ENCODE data around the gene CFDP1.
A peak's percentile ranks its signal among the peaks of the same experiment; 100 is the strongest.

The CFDP1 gene

DNA sequence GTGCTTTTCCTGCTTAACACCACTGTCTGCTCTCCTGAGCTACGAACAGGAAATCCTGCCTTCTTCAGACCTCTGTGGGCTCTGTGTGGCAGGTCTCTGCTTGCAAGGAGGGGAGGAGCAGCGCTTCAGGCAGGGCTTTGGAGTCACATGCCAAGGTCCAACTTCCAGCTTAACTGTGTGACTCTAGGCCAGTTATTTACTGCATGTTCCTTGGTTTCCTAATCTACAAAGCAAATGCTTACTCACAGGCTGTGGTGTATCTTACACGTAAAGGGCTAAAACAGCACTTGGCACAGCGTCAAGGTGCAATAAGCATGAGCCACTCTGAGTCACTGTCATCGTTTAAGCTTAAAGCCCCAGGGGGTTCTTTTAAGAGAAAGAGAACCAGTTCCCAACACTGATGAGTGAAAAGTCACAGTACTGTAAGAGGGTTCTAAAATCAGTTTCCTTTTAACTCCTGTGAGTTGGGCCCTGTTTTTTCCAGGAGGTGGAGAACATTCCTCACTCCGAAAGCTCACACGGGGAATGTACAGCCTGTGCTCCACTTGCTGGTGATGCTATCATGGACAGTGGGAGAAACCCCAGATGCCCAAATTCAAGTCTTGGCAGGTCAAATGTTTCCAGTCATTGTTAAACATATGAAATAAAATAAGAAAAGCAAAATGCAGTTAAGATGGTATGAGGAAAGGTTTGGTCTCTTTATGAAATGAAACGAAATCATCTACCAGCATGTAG lies 127.8 kb downstream of the CFDP1 start:
- Histone ChIP-seq H3K4me1 (ENCODE audit: control insufficient read depth, low read depth, low read length) (no peaks in the 10 kb centered on the region), H3K27ac (ENCODE audit: low read depth, low read length) (peak overlapping the region; percentile 7), H2BK15ac (replicated peaks; ENCODE audit: low read depth) (no peak overlapping the region), H3K79me1 (ENCODE audit: low read length) (no peaks in the 10 kb centered on the region), H4K5ac (ENCODE audit: low read length) (no peak overlapping the region), H4K8ac (ENCODE audit: low read depth, low read length) (no peak overlapping the region), H3K9ac (ENCODE audit: low read length) (no peak overlapping the region), H2AK5ac (ENCODE audit: low read length) (no peak overlapping the region), H3K18ac (ENCODE audit: low read length) (no peak overlapping the region), H3K27me3 (ENCODE audit: insufficient read depth, low read length, poor library complexity) (no peaks in the 10 kb centered on the region), H3K56ac (ENCODE audit: low read length) (peak overlapping the region; percentile 5), H2BK5ac (ENCODE audit: low read length) (no peak overlapping the region), H3K36me3 (ENCODE audit: control insufficient read depth, insufficient read depth, low read length) (peaks cover 2% of the 10 kb centered on the region), H3K23ac (ENCODE audit: low read length) (no peak overlapping the region), H3K4ac (ENCODE audit: low read depth, low read length) (no peak overlapping the region), H2BK120ac (ENCODE audit: low read depth, low read length) (no peak overlapping the region), H3K4me2 (ENCODE audit: low read length) (no peak overlapping the region), H3K4me3 (ENCODE audit: low read length) (no peak overlapping the region), H3K79me2 (ENCODE audit: control insufficient read depth, insufficient read depth, low read length) (no peaks in the 10 kb centered on the region)
- no CpG with 5 or more reads among the region's 8 CpGs for WGBS (ENCODE audit: extremely low coverage, insufficient coverage, low lambda C conversion rate)
- DNase-seq: peak; percentile 73

- no peak overlapping the region for H2AK5ac ChIP-seq (ENCODE audit: low read length)
- no peak overlapping the region for H3K9ac ChIP-seq (ENCODE audit: low read length)
- H2BK5ac ChIP-seq (ENCODE audit: low read length): no peak overlapping the region
- no peaks in the 10 kb centered on the region for H3K79me1 ChIP-seq (ENCODE audit: low read length)
- no peaks in the 10 kb centered on the region for H3K27me3 ChIP-seq (ENCODE audit: insufficient read depth, low read length, poor library complexity)
- H2BK120ac ChIP-seq (ENCODE audit: low read depth, low read length): no peak overlapping the region
- DNase-seq: peak; percentile 42
- H3K4me2 ChIP-seq (ENCODE audit: low read length): no peak overlapping the region
- H3K36me3 ChIP-seq (ENCODE audit: control insufficient read depth, insufficient read depth, low read length): peaks cover 2% of the 10 kb centered on the region
- H3K4me1 ChIP-seq (ENCODE audit: control insufficient read depth, low read depth, low read length): no peaks in the 10 kb centered on the region
- no peak overlapping the region for H3K4me3 ChIP-seq (ENCODE audit: low read length)
- H3K79me2 ChIP-seq (ENCODE audit: control insufficient read depth, insufficient read depth, low read length): no peaks in the 10 kb centered on the region
- H3K56ac ChIP-seq (ENCODE audit: low read length): peak overlapping the region; percentile 5
- H3K27ac ChIP-seq (ENCODE audit: low read depth, low read length): peak overlapping the region; percentile 7
- H3K18ac ChIP-seq (ENCODE audit: low read length): no peak overlapping the region
- H4K8ac ChIP-seq (ENCODE audit: low read depth, low read length): no peak overlapping the region
- no CpG with 5 or more reads among the region's 4 CpGs for WGBS (ENCODE audit: extremely low coverage, insufficient coverage, low lambda C conversion rate)
- no peak overlapping the region for H2BK15ac ChIP-seq (replicated peaks; ENCODE audit: low read depth)
- H4K5ac ChIP-seq (ENCODE audit: low read length): no peak overlapping the region
- no peak overlapping the region for H3K4ac ChIP-seq (ENCODE audit: low read depth, low read length)
- H3K23ac ChIP-seq (ENCODE audit: low read length): peak overlapping the region; percentile 57
Measured at GRCh38 chr16:75304521-75305363, 128.6 kb downstream of the CFDP1 start.

- H3K4ac ChIP-seq (ENCODE audit: low read depth, low read length): no peak overlapping the region
- no peak overlapping the region for H2AK5ac ChIP-seq (ENCODE audit: low read length)
- no peaks in the 10 kb centered on the region for H3K79me1 ChIP-seq (ENCODE audit: low read length)
- H3K4me2 ChIP-seq (ENCODE audit: low read length): no peak overlapping the region
- H3K4me1 ChIP-seq (ENCODE audit: control insufficient read depth, low read depth, low read length): no peaks in the 10 kb centered on the region
- no peak overlapping the region for H3K23ac ChIP-seq (ENCODE audit: low read length)
- H3K56ac ChIP-seq (ENCODE audit: low read length): no peak overlapping the region
- peaks cover 2% of the 10 kb centered on the region for H3K36me3 ChIP-seq (ENCODE audit: control insufficient read depth, insufficient read depth, low read length)
- H3K27ac ChIP-seq (ENCODE audit: low read depth, low read length): no peak overlapping the region
- no peak overlapping the region for H2BK5ac ChIP-seq (ENCODE audit: low read length)
- no peak overlapping the region for H3K4me3 ChIP-seq (ENCODE audit: low read length)
- no peak overlapping the region for H2BK120ac ChIP-seq (ENCODE audit: low read depth, low read length)
- WGBS (ENCODE audit: extremely low coverage, insufficient coverage, low lambda C conversion rate): no CpG with 5 or more reads among the region's 1 CpG
- H3K79me2 ChIP-seq (ENCODE audit: control insufficient read depth, insufficient read depth, low read length): no peaks in the 10 kb centered on the region
- H2BK15ac ChIP-seq (replicated peaks; ENCODE audit: low read depth): no peak overlapping the region
- no peak overlapping the region for H4K8ac ChIP-seq (ENCODE audit: low read depth, low read length)
- no peak overlapping the region for H4K5ac ChIP-seq (ENCODE audit: low read length)
- no peak overlapping the region for H3K9ac ChIP-seq (ENCODE audit: low read length)
- no peak overlapping the region for H3K18ac ChIP-seq (ENCODE audit: low read length)
- no peak for DNase-seq
- H3K27me3 ChIP-seq (ENCODE audit: insufficient read depth, low read length, poor library complexity): no peaks in the 10 kb centered on the region
Measured at GRCh38 chr16:75301804-75302203, 131.5 kb downstream of the CFDP1 start.

DNA sequence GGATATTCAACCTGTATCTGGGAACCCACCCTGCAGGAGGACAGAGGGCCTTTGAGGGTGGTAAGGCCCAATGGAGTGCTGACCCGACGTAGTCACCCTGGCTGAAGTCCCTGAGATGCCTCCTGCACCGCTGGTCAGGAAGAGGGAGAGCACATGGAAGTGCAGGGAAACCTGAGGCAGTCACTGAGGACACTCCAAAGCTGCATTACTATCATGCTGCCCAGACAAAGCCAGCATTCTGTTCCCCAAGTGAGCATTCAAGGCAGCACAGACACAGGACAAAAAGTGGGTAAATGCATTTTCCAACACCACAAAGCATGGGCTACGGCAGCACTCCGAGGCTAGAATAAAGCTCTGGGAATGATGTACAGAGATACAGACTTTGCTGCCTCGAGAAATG lies 135.0 kb downstream of the CFDP1 start:
- Histone ChIP-seq H4K8ac (ENCODE audit: low read depth, low read length) (no peak overlapping the region), H3K4ac (ENCODE audit: low read depth, low read length) (no peak overlapping the region), H2AK5ac (ENCODE audit: low read length) (no peak overlapping the region), H3K18ac (ENCODE audit: low read length) (no peak overlapping the region), H3K9ac (ENCODE audit: low read length) (no peak overlapping the region), H3K4me3 (ENCODE audit: low read length) (no peak overlapping the region), H3K27me3 (ENCODE audit: insufficient read depth, low read length, poor library complexity) (no peaks in the 10 kb centered on the region), H3K79me1 (ENCODE audit: low read length) (no peaks in the 10 kb centered on the region), H3K4me2 (ENCODE audit: low read length) (no peak overlapping the region), H2BK5ac (ENCODE audit: low read length) (no peak overlapping the region), H3K36me3 (ENCODE audit: control insufficient read depth, insufficient read depth, low read length) (peaks cover 3% of the 10 kb centered on the region), H4K5ac (ENCODE audit: low read length) (no peak overlapping the region), H3K4me1 (ENCODE audit: control insufficient read depth, low read depth, low read length) (no peaks in the 10 kb centered on the region), H3K23ac (ENCODE audit: low read length) (no peak overlapping the region), H3K79me2 (ENCODE audit: control insufficient read depth, insufficient read depth, low read length) (no peaks in the 10 kb centered on the region), H3K56ac (ENCODE audit: low read length) (no peak overlapping the region), H3K27ac (ENCODE audit: low read depth, low read length) (no peak overlapping the region), H2BK15ac (replicated peaks; ENCODE audit: low read depth) (no peak overlapping the region), H2BK120ac (ENCODE audit: low read depth, low read length) (no peak overlapping the region)
- no CpG with 5 or more reads among the region's 6 CpGs for WGBS (ENCODE audit: extremely low coverage, insufficient coverage, low lambda C conversion rate)
- DNase-seq: no peak

DNA sequence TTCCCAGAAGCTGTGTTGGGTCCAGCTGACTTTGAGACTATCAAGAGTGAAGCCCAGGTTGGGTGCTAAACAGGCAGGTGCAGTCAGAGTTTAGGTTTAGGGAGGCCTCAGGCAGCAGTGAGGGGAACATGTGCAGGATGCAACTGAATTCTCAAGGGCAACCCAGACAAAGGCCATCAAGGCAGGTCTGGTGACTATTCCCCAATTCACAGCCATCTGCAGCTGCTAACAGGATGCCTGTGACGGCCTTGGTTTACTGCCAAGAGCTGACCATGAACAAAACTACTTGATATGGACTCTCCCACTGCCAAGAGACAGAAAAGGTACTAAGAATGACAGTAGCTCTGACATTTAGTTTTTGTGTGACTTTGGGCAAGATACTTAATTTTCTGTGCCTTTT lies 136.7 kb downstream of the CFDP1 start:
- no CpG with 5 or more reads among the region's 1 CpG for WGBS (ENCODE audit: extremely low coverage, insufficient coverage, low lambda C conversion rate)
- no peak overlapping the region for H3K18ac ChIP-seq (ENCODE audit: low read length)
- H2BK15ac ChIP-seq (replicated peaks; ENCODE audit: low read depth): no peak overlapping the region
- no peaks in the 10 kb centered on the region for H3K4me1 ChIP-seq (ENCODE audit: control insufficient read depth, low read depth, low read length)
- no peak overlapping the region for H3K4me2 ChIP-seq (ENCODE audit: low read length)
- no peak overlapping the region for H3K56ac ChIP-seq (ENCODE audit: low read length)
- H3K4me3 ChIP-seq (ENCODE audit: low read length): no peak overlapping the region
- no peak overlapping the region for H3K27ac ChIP-seq (ENCODE audit: low read depth, low read length)
- no peak overlapping the region for H3K9ac ChIP-seq (ENCODE audit: low read length)
- H2AK5ac ChIP-seq (ENCODE audit: low read length): no peak overlapping the region
- peaks cover 7% of the 10 kb centered on the region for H3K36me3 ChIP-seq (ENCODE audit: control insufficient read depth, insufficient read depth, low read length)
- DNase-seq: no peak
- no peaks in the 10 kb centered on the region for H3K27me3 ChIP-seq (ENCODE audit: insufficient read depth, low read length, poor library complexity)
- H4K5ac ChIP-seq (ENCODE audit: low read length): no peak overlapping the region
- H3K4ac ChIP-seq (ENCODE audit: low read depth, low read length): no peak overlapping the region
- no peak overlapping the region for H4K8ac ChIP-seq (ENCODE audit: low read depth, low read length)
- H2BK120ac ChIP-seq (ENCODE audit: low read depth, low read length): no peak overlapping the region
- no peak overlapping the region for H3K23ac ChIP-seq (ENCODE audit: low read length)
- no peaks in the 10 kb centered on the region for H3K79me2 ChIP-seq (ENCODE audit: control insufficient read depth, insufficient read depth, low read length)
- no peaks in the 10 kb centered on the region for H3K79me1 ChIP-seq (ENCODE audit: low read length)
- H2BK5ac ChIP-seq (ENCODE audit: low read length): no peak overlapping the region
